GM12874 (cell line): ENCODE data around the gene CENPU.

Experiments used
- TF ChIP-seq, protein P1 (sequence below): IDR thresholded peaks from 2 replicates; pipeline ENCODE4 v1.5.1; 2011; ENCODE audit warnings: low read depth, mild to moderate bottlenecking, control low read depth, low read length, moderate library complexity; ENCODE audit not compliant: insufficient read depth

CENPU gene

DNA sequence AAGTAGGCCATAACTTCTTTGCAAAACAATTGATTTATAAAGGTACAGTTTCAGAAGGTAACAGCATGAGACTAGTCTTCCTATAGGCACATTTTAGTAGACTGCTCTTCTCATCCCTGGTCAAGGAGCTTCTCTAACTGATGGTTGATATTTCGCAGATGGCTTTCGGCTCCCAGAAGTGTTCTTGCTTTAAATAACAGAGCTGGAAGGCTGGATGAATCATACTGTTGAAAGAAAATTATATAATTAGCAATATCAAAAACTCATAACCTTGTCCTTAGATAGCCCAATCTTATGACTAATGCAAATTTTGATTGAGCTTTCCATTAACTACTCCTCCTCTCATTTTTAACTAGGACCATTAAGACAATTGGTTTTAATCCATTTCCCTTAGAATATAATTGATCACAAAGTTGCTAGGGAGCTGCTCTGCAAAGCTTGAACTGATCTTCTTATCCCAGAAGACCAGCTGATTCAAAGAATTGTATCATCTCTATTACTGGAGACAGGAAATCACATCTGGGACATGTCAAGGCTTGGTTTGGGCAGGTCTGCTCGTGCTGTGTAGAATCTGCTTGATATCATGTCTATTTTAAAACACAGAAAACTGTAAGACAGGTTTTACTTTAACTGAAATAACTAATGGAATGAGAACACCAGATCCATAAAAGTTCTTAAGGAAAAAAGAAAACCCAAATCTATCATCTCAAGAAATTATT is 38.6 kb downstream of the CENPU start:
- TF ChIP-seq, protein P1, sequence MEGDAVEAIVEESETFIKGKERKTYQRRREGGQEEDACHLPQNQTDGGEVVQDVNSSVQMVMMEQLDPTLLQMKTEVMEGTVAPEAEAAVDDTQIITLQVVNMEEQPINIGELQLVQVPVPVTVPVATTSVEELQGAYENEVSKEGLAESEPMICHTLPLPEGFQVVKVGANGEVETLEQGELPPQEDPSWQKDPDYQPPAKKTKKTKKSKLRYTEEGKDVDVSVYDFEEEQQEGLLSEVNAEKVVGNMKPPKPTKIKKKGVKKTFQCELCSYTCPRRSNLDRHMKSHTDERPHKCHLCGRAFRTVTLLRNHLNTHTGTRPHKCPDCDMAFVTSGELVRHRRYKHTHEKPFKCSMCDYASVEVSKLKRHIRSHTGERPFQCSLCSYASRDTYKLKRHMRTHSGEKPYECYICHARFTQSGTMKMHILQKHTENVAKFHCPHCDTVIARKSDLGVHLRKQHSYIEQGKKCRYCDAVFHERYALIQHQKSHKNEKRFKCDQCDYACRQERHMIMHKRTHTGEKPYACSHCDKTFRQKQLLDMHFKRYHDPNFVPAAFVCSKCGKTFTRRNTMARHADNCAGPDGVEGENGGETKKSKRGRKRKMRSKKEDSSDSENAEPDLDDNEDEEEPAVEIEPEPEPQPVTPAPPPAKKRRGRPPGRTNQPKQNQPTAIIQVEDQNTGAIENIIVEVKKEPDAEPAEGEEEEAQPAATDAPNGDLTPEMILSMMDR = no peak

DNA sequence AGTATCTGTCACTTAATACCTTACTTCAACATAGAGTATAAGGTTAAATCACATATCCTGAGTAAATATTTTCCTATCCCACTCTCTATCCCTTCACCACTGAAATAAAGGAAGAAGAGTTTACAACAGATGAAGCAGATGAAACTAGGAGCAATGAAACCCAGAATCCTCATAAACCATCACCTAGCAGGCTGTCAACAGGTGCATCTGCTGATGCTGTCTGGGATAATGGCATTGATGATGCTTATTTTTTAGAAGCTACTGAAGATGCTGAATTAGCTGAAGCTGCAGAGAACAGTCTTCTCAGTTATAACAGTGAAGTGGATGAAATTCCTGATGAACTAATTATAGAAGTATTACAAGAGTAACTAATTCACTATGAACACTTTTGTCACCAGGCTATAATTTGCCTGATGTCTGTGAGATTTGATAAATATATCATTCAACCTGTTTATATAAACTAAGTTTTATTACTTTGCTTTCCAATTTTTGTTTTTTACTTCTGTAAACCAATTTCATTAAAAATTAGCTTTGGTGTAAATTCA is 39.4 kb downstream of the CENPU start:
- TF ChIP-seq, protein P1 = no peak

DNA sequence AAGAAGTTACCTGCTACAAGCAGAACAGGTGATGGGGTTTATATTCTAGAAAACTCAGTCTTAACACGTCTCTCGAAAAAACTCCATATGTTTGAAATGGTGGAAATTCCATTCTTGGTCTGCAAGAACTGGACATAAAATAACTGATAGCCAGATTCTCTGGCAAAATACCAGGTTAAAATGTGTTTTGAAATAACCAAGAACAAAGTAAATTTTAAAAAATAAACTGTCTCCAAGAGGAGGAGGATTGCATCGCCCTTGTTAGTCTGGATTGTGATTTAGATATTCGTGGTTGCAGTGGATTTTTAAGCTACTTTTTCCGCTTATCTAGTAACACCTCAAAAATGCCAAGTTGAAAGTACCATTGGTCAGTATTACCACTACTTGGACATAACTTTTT is 40.8 kb downstream of the CENPU start:
- TF ChIP-seq, protein P1 = no peak

DNA sequence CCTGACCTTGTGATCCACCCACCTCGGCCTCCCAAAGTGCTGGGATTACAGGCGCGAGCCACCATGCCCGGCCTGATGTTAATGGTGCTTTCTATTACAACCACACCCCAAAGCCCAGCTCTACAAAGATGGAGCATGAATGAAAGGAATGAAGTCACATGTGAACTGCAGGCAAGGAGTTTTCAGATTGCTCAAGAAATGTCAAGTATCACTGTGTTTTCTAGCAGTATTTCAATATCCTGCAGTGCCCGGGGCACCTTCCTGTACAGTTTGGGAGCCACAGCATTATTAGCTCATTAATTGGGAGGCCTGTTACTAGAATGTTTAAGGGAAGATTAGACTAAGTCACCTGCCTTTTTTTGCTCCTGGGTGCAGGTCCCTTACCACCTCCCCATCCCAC is 44.2 kb downstream of the CENPU start:
- TF ChIP-seq, protein P1 = no peak

DNA sequence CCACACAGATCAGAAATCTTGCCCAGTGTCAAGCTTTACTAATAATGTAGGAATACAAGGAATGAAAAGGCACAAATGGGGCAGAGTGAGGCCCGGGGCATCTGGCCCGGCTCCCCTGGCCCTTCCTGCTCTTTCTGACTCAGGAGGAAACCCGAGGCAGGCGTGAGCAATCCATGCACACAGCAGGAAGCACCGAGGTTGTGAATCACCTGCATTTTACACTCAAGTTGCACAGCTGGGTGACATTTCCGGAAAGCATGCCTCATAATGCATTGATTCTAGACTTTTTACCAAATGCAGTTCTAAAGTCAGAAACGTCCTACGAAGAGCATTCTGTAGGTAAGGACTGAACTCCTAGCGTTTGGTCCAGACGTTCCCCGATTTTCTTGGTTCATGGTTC is 45.4 kb downstream of the CENPU start:
- TF ChIP-seq, protein P1 = no peak

DNA sequence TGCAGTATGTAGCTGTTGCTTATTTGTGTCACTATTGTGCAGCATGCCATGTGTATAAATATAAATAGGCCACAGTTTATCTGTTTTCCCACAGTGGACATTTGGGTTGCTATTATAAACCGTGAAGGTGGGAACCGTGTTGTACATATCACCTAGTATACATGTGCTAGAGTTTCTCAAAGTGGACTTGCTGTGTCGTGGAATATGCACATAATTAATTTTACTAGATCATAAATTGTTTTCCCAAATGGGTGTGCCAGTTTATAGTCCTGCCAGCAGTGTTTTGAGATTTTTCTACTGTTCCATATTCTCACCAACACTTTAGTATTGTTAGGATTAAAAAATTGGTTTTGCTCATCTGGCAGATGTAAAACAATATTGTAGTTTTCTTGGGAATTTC is 45.9 kb downstream of the CENPU start:
- TF ChIP-seq, protein P1 = no peak

DNA sequence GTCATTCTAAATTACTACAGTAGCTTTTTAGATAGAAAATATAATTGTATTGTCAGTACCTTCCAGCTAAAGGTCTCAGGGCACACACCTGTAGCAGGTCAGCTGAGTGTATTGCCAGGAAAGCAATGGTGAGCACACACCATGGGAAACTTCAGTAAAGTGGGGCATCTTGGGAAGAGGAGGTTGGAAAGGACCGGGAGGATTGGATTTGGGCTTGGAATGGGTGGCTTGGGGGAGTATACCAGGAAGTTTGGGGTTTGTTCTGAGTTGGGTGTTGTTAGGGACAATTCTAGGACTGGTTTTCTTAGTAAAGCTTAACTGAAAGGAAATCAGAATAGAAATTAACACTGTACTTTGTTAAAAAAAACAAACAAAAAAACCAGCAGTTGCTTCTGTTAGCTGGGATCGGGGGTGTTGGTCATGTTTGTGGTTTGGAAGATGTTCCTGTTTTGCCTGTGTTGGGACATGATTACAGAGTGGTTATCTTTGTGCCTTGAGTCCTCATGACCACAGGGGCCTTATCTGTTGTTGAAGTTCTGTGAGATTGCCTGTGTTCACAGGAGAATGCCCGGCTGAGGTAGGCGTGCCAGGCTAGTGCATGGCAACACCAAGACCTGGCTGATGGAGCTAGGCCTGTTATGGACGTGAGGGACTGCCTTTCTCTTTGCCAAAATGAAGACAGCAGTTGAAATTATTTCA is 49.3 kb downstream of the CENPU start:
- TF ChIP-seq, protein P1 = no peak
